OCI-LY7 (cell line): ENCODE results near the gene ALK. TPM values are rescaled to one million over a fixed set of nuclear protein-coding genes. Genes with fewer than 3 reads are reported as not detected.

ENCODE experiments used
- BruUV-seq: library from RNA; stranded (reverse); fragments of 400-500 nt; replicated peaks from 2 replicates; lab custom pipeline; 2021; lab: Mats Ljungman, UMichigan
- CTCF ChIA-PET: fragments of 300-600 bp; sonication (Branson Sonifier 250); formaldehyde crosslinking; loops from one replicate; lab custom pipeline; 2022; ENCODE audit warnings: antibody characterized with exemption; ENCODE audit not compliant: unreplicated experiment; lab: Charles Lee
- POLR2A ChIA-PET: fragments of 300-600 bp; sonication (Branson Sonifier 250); formaldehyde crosslinking; loops from one replicate; lab custom pipeline; 2022; ENCODE audit warnings: antibody characterized with exemption; lab: Charles Lee
- DNase-seq: peaks from one replicate; pipeline ENCODE4 v3.0.0-alpha.2; 2015; ENCODE audit warnings: low spot score
- H2AFZ ChIP-seq: fragments of 200-600 bp; sonication (generic), shearing (Covaris generic); 2 replicates; pipeline ENCODE4 v1.6.1; 2014; ENCODE audit warnings: mild to moderate bottlenecking, antibody characterized with exemption, low read length, moderate library complexity
- H3K27ac ChIP-seq: fragments of 200-600 bp; sonication (generic); 2 replicates; pipeline ENCODE4 v1.5.1; 2014; ENCODE audit warnings: mixed run types, low read depth, mild to moderate bottlenecking, moderate library complexity, low read length, inconsistent platforms; ENCODE audit not compliant: poor library complexity, severe bottlenecking
- H3K36me3 ChIP-seq: fragments of 200-600 bp; sonication (generic); 2 replicates; pipeline ENCODE4 v1.6.1; 2014; ENCODE audit warnings: mild to moderate bottlenecking, antibody characterized with exemption, low read length, moderate library complexity, mixed read lengths; ENCODE audit not compliant: insufficient read depth
- H3K4me1 ChIP-seq: fragments of 200-600 bp; sonication (generic); 2 replicates; pipeline ENCODE4 v1.5.1; 2014; ENCODE audit warnings: mild to moderate bottlenecking, low read length; ENCODE audit not compliant: insufficient read depth, poor library complexity, severe bottlenecking
- H3K4me2 ChIP-seq: fragments of 200-600 bp; sonication (generic); 2 replicates; pipeline ENCODE4 v1.6.1; 2014; ENCODE audit warnings: mild to moderate bottlenecking, low read length
- H3K4me3 ChIP-seq: fragments of 200-600 bp; sonication (generic); 2 replicates; pipeline ENCODE4 v1.5.1; 2014; ENCODE audit warnings: mild to moderate bottlenecking, low read depth, low read length; ENCODE audit not compliant: poor library complexity, severe bottlenecking
- H3K79me2 ChIP-seq: fragments of 200-600 bp; sonication (generic); 2 replicates; pipeline ENCODE4 v1.6.1; 2016; ENCODE audit warnings: low read depth, mild to moderate bottlenecking, low read length, moderate library complexity, mixed read lengths; ENCODE audit not compliant: insufficient read depth
- H3K9me2 ChIP-seq: fragments of 200-600 bp; sonication (generic); 2 replicates; pipeline ENCODE4 v1.6.1; 2016; ENCODE audit warnings: mild to moderate bottlenecking, low read length, mixed read lengths; ENCODE audit not compliant: insufficient read depth
- H3K9me3 ChIP-seq: fragments of 200-600 bp; sonication (generic); 2 replicates; pipeline ENCODE4 v1.6.1; 2014; ENCODE audit warnings: mild to moderate bottlenecking, mixed run types, low read length, mixed read lengths
- H4K20me1 ChIP-seq: fragments of 200-600 bp; sonication (generic); 2 replicates; pipeline ENCODE4 v1.6.1; 2014; ENCODE audit warnings: mild to moderate bottlenecking, antibody characterized with exemption, low read length, moderate library complexity, mixed read lengths; ENCODE audit not compliant: insufficient read depth
- CTCF ChIP-seq: fragments of 200-600 bp; sonication (generic); conservative IDR thresholded peaks from 2 replicates; pipeline ENCODE4 v1.5.1; 2014; ENCODE audit warnings: mild to moderate bottlenecking, antibody characterized with exemption, low read length, moderate library complexity, mixed read lengths
- EZH2phosphoT487 ChIP-seq: fragments of 200-600 bp; sonication (generic); IDR thresholded peaks from 2 replicates; pipeline ENCODE4 v1.6.1; 2018; ENCODE audit warnings: low read depth, borderline replicate concordance, mild to moderate bottlenecking, mixed run types, antibody characterized with exemption, low read length, moderate library complexity, mixed read lengths
- intact Hi-C: fragments of 100-400 bp; cut with micrococcal nuclease; formaldehyde crosslinking; loops from one replicate; pipeline ENCODE4 v1.10.0; 2022; ENCODE audit not compliant: unreplicated experiment
- total RNA-seq, 2 experiments: library from RNA; depleted of rRNA in 1 of 2; stranded (reverse); fragments of >200 nt in 1 of 2; shearing (Covaris generic) in 1 of 2; gene quantifications; 2 replicates each; pipeline ENCODE4 v1.2.3, GENCODE V29; 2014 to 2022

ALK gene
- total RNA-seq, 2 experiments from 2014 or later = 0.09 TPM; not detected in 1

- no TSS peak for BruUV-seq
- no peaks in the 10 kb centered on the region for H3K4me1 ChIP-seq
- H3K79me2 ChIP-seq = no peaks in the 10 kb centered on the region
- POLR2A ChIA-PET = interaction anchor here (0.6 kb wide), 1 partner anchor 14 kb away, joined by 3 read pairs; no protein-coding TSS in a partner anchor
- CTCF ChIA-PET = no interaction called here
- H4K20me1 ChIP-seq = no peaks in the 10 kb centered on the region
- no peak overlapping the region for H2AFZ ChIP-seq
- TF ChIP-seq CTCF (no peak), EZH2phosphoT487 (no peak)
- no peak overlapping the region for H3K27ac ChIP-seq
- H3K4me2 ChIP-seq = no peak overlapping the region
- H3K9me2 ChIP-seq = no peaks in the 10 kb centered on the region
- DNase-seq = no peak
- H3K9me3 ChIP-seq = no peaks in the 10 kb centered on the region
- intact Hi-C loops = no loop called here
- no peaks in the 10 kb centered on the region for H3K36me3 ChIP-seq
- no peak overlapping the region for H3K4me3 ChIP-seq
Measured at GRCh38 chr2:29587402-29588190, 333.8 kb downstream of the ALK start.

GRCh38 chr2:29586919-29587318, 334.5 kb downstream of the ALK start:
- TF ChIP-seq CTCF = no peak
- no peak for TF ChIP-seq EZH2phosphoT487
- intact Hi-C loops = no loop called here
- Histone ChIP-seq H3K9me2 (no peaks in the 10 kb centered on the region), H3K36me3 (no peaks in the 10 kb centered on the region), H2AFZ (no peak overlapping the region), H4K20me1 (no peaks in the 10 kb centered on the region), H3K79me2 (no peaks in the 10 kb centered on the region), H3K9me3 (no peaks in the 10 kb centered on the region), H3K4me2 (no peak overlapping the region), H3K4me1 (peaks cover 1% of the 10 kb centered on the region), H3K27ac (no peak overlapping the region), H3K4me3 (no peak overlapping the region)
- DNase-seq = no peak
- BruUV-seq = no TSS peak
- ChIA-PET POLR2A (interaction anchor here (0.6 kb wide), 1 partner anchor 13 kb away, joined by 3 read pairs; no protein-coding TSS in a partner anchor), CTCF (no interaction called here)

GRCh38 chr2:29583548-29584156, 337.7 kb downstream of the ALK start:
- DNase-seq = no peak
- ChIA-PET CTCF (no interaction called here), POLR2A (no interaction called here)
- no peak overlapping the region for H3K4me3 ChIP-seq
- H3K79me2 ChIP-seq = no peaks in the 10 kb centered on the region
- peaks cover 3% of the 10 kb centered on the region for H3K4me1 ChIP-seq
- H3K4me2 ChIP-seq = no peak overlapping the region
- BruUV-seq = no TSS peak
- TF ChIP-seq CTCF = no peak
- no peak for TF ChIP-seq EZH2phosphoT487
- H3K27ac ChIP-seq = no peak overlapping the region
- H3K9me3 ChIP-seq = no peaks in the 10 kb centered on the region
- H3K9me2 ChIP-seq = no peaks in the 10 kb centered on the region
- intact Hi-C loops = no loop called here
- H3K36me3 ChIP-seq = no peaks in the 10 kb centered on the region
- no peaks in the 10 kb centered on the region for H4K20me1 ChIP-seq
- H2AFZ ChIP-seq = no peak overlapping the region
